Muscle layer of colon (tissue), 2 donors: ENCODE data around the gene ZNF436.
A peak's percentile ranks its signal among the peaks of the same experiment; 100 is the strongest.

Experiments
- H3K27ac ChIP-seq: one replicate; pipeline ENCODE4 v1.7.0; 2013; ENCODE audit warnings: low read depth, mild to moderate bottlenecking, low read length, moderate library complexity
- H3K27me3 ChIP-seq, 2 donors: one replicate each; pipeline ENCODE4 v1.7.0; 2013; ENCODE audit warnings: low read length in 2 of 2, mild to moderate bottlenecking in 2 of 2; ENCODE audit not compliant: insufficient read depth in 2 of 2, control insufficient read depth in 1 of 2
- H3K36me3 ChIP-seq: one replicate; pipeline ENCODE4 v1.7.0; 2013; ENCODE audit warnings: mild to moderate bottlenecking, low read length; ENCODE audit not compliant: insufficient read depth
- H3K4me1 ChIP-seq: one replicate; pipeline ENCODE4 v1.7.0; 2013; ENCODE audit warnings: mild to moderate bottlenecking, low read length; ENCODE audit not compliant: insufficient read depth
- H3K4me3 ChIP-seq, 2 donors: one replicate each; pipeline ENCODE4 v1.7.0; 2013; ENCODE audit warnings: low read length in 2 of 2, low read depth in 1 of 2, mild to moderate bottlenecking in 1 of 2, moderate library complexity in 1 of 2
- H3K9ac ChIP-seq: one replicate; pipeline ENCODE4 v1.7.0; 2013; ENCODE audit warnings: low read length
- H3K9me3 ChIP-seq: one replicate; pipeline ENCODE4 v1.7.0; 2013; ENCODE audit warnings: mild to moderate bottlenecking, low read length
- donor health status: abdominal sarcoma.
- donor health status: Adenocarcinoma of cecum.

Gene ZNF436

GRCh38 chr1:23401313-23401712 is 31.7 kb upstream of the ZNF436 start:
- Histone ChIP-seq H3K27me3 (no peaks in the 10 kb centered on the region), H3K27ac (no peak overlapping the region), H3K9ac (no peak overlapping the region), H3K4me3 (no peak overlapping the region), H3K36me3 (peaks cover 64% of the 10 kb centered on the region), H3K9me3 (no peaks in the 10 kb centered on the region), H3K4me1 (peaks cover 19% of the 10 kb centered on the region)

- Histone ChIP-seq H3K9me3 (no peaks in the 10 kb centered on the region), H3K27me3 (no peaks in the 10 kb centered on the region), H3K4me3 (no peak overlapping the region), H3K9ac (no peak overlapping the region), H3K36me3 (peaks cover 63% of the 10 kb centered on the region), H3K27ac (no peak overlapping the region), H3K4me1 (peaks cover 19% of the 10 kb centered on the region)
Measured at GRCh38 chr1:23400324-23401114, 30.9 kb upstream of the ZNF436 start.

- H3K4me1 ChIP-seq = peaks cover 28% of the 10 kb centered on the region
- H3K36me3 ChIP-seq = peaks cover 56% of the 10 kb centered on the region
- H3K9me3 ChIP-seq = no peaks in the 10 kb centered on the region
- H3K27ac ChIP-seq = no peak overlapping the region
- no peaks in the 10 kb centered on the region for H3K27me3 ChIP-seq
- no peak overlapping the region for H3K4me3 ChIP-seq
- no peak overlapping the region for H3K9ac ChIP-seq
Measured at GRCh38 chr1:23399229-23399628, 29.6 kb upstream of the ZNF436 start.

GRCh38 chr1:23397908-23398307 is 28.3 kb upstream of the ZNF436 start:
- H3K27ac ChIP-seq = no peak overlapping the region
- no peaks in the 10 kb centered on the region for H3K9me3 ChIP-seq
- H3K9ac ChIP-seq = no peak overlapping the region
- H3K4me3 ChIP-seq = no peak overlapping the region
- H3K36me3 ChIP-seq = peaks cover 58% of the 10 kb centered on the region
- peaks cover 28% of the 10 kb centered on the region for H3K4me1 ChIP-seq
- no peaks in the 10 kb centered on the region for H3K27me3 ChIP-seq

GRCh38 chr1:23396380-23396779 is 26.7 kb upstream of the ZNF436 start:
- no peaks in the 10 kb centered on the region for H3K9me3 ChIP-seq
- peak overlapping the region; percentile 84 for H3K27ac ChIP-seq
- peaks cover 24% of the 10 kb centered on the region for H3K4me1 ChIP-seq
- H3K4me3 ChIP-seq = no peak overlapping the region
- H3K9ac ChIP-seq = no peak overlapping the region
- peaks cover 50% of the 10 kb centered on the region for H3K36me3 ChIP-seq
- H3K27me3 ChIP-seq = no peaks in the 10 kb centered on the region

GRCh38 chr1:23395849-23396248 is 26.2 kb upstream of the ZNF436 start:
- H3K4me3 ChIP-seq = no peak overlapping the region
- no peaks in the 10 kb centered on the region for H3K9me3 ChIP-seq
- no peaks in the 10 kb centered on the region for H3K27me3 ChIP-seq
- no peak overlapping the region for H3K9ac ChIP-seq
- H3K27ac ChIP-seq = peak overlapping the region; percentile 84
- peaks cover 44% of the 10 kb centered on the region for H3K36me3 ChIP-seq
- H3K4me1 ChIP-seq = peaks cover 24% of the 10 kb centered on the region

GRCh38 chr1:23395154-23395724 is 25.6 kb upstream of the ZNF436 start:
- Histone ChIP-seq H3K9ac (peak overlapping the region; percentile 2), H3K27me3 (no peaks in the 10 kb centered on the region), H3K9me3 (no peaks in the 10 kb centered on the region), H3K36me3 (peaks cover 45% of the 10 kb centered on the region), H3K4me1 (peaks cover 24% of the 10 kb centered on the region), H3K27ac (peak overlapping the region; percentile 84), H3K4me3 (peak overlapping the region in 1 of 2 donors; percentile 16)

- peak overlapping the region in 1 of 2 donors; percentile 16 for H3K4me3 ChIP-seq
Measured at GRCh38 chr1:23394684-23395083, 25.0 kb upstream of the ZNF436 start.

GRCh38 chr1:23394181-23394580 is 24.5 kb upstream of the ZNF436 start:
- peaks cover 41% of the 10 kb centered on the region for H3K36me3 ChIP-seq
- no peaks in the 10 kb centered on the region for H3K27me3 ChIP-seq
- no peaks in the 10 kb centered on the region for H3K9me3 ChIP-seq
- H3K9ac ChIP-seq = no peak overlapping the region
- peaks cover 24% of the 10 kb centered on the region for H3K4me1 ChIP-seq
- H3K4me3 ChIP-seq = peak overlapping the region in 1 of 2 donors; percentile 6
- peak overlapping the region; percentile 84 for H3K27ac ChIP-seq

More at GRCh38 chr1:23394684-23395083, 25.0 kb upstream of the ZNF436 start:
- Histone ChIP-seq H3K9me3 (no peaks in the 10 kb centered on the region), H3K9ac (peak overlapping the region; percentile 2), H3K36me3 (peaks cover 42% of the 10 kb centered on the region), H3K4me1 (peaks cover 24% of the 10 kb centered on the region), H3K27ac (peak overlapping the region; percentile 84), H3K27me3 (no peaks in the 10 kb centered on the region)

- H3K9ac ChIP-seq = no peak overlapping the region
Measured at GRCh38 chr1:23393706-23394105, 24.1 kb upstream of the ZNF436 start.

GRCh38 chr1:23392125-23392855 is 22.7 kb upstream of the ZNF436 start:
- Histone ChIP-seq H3K4me3 (no peak overlapping the region), H3K27me3 (no peaks in the 10 kb centered on the region), H3K36me3 (peaks cover 30% of the 10 kb centered on the region), H3K9me3 (no peaks in the 10 kb centered on the region), H3K9ac (no peak overlapping the region), H3K27ac (no peak overlapping the region), H3K4me1 (peaks cover 24% of the 10 kb centered on the region)

More at GRCh38 chr1:23393706-23394105, 24.1 kb upstream of the ZNF436 start:
- peak overlapping the region; percentile 84 for H3K27ac ChIP-seq
- H3K27me3 ChIP-seq = no peaks in the 10 kb centered on the region
- peaks cover 24% of the 10 kb centered on the region for H3K4me1 ChIP-seq
- peaks cover 41% of the 10 kb centered on the region for H3K36me3 ChIP-seq
- peak overlapping the region in 1 of 2 donors; percentile 6 for H3K4me3 ChIP-seq
- no peaks in the 10 kb centered on the region for H3K9me3 ChIP-seq
